HEK293 (cell line): ENCODE data around the gene ZFAND6.

Experiments
- CTCF ChIA-PET: fragments of 350-600 bp; formaldehyde crosslinking; extraction: SDS; loops from one replicate; lab custom pipeline; 2021; ENCODE audit warnings: antibody characterized with exemption; lab: Yijun Ruan, JAX
- POLR2A ChIA-PET: fragments of 300-600 bp; formaldehyde crosslinking; extraction: SDS; loops from one replicate; lab custom pipeline; 2020; ENCODE audit warnings: antibody characterized with exemption, inconsistent platforms; lab: Yijun Ruan, JAX
- H3K27ac ChIP-seq: fragments of 200-500 bp; sonication (Bioruptor generic); 2 replicates; pipeline ENCODE4 v1.5.1; 2014; ENCODE audit warnings: low read depth, low read length, control low read depth, inconsistent platforms; ENCODE audit errors: extremely low read depth
- H3K36me3 ChIP-seq, 2 experiments: fragments of 200-500 bp in 1 of 2; sonication (Bioruptor generic) in 1 of 2; 1 replicate in 1 of 2; 2 replicates in 1 of 2; pipeline ENCODE4 v1.5.1; 2014 to 2017; ENCODE audit warnings: inconsistent platforms in 2 of 2, low read length in 2 of 2; ENCODE audit not compliant: control insufficient read depth in 2 of 2, insufficient read depth in 1 of 2
- H3K4me1 ChIP-seq: fragments of 200-500 bp; sonication (Bioruptor generic); 2 replicates; pipeline ENCODE4 v1.5.1; 2014; ENCODE audit warnings: mild to moderate bottlenecking, low read length, inconsistent platforms; ENCODE audit not compliant: control insufficient read depth, insufficient read depth
- H3K4me3 ChIP-seq: 2 replicates; pipeline ENCODE4 v1.5.1; 2011; ENCODE audit warnings: low read depth, mild to moderate bottlenecking, control low read depth, low read length, moderate library complexity
- H3K9me3 ChIP-seq: fragments of 200-500 bp; sonication (Bioruptor generic); 2 replicates; pipeline ENCODE4 v1.5.1; 2014; ENCODE audit warnings: low read depth, low read length, inconsistent platforms; ENCODE audit not compliant: control insufficient read depth, insufficient read depth
- MZF1 ChIP-seq: fragments of 450-650 bp; formaldehyde crosslinking; IDR thresholded peaks from 2 replicates; pipeline ENCODE4 v1.5.1; 2017; ENCODE audit warnings: missing biosample characterization, missing genetic modification characterization, borderline replicate concordance
- ZBTB49 ChIP-seq: fragments of 450-650 bp; formaldehyde crosslinking; IDR thresholded peaks from 2 replicates; pipeline ENCODE4 v1.5.1; 2016; ENCODE audit warnings: missing biosample characterization, missing genetic modification characterization, low read depth
- ZBTB6 ChIP-seq: fragments of 450-650 bp; formaldehyde crosslinking; IDR thresholded peaks from 2 replicates; pipeline ENCODE4 v1.5.1; 2017; ENCODE audit warnings: missing biosample characterization, missing genetic modification characterization
- ZFP3 ChIP-seq: fragments of 450-650 bp; formaldehyde crosslinking; IDR thresholded peaks from 2 replicates; pipeline ENCODE4 v1.5.1; 2016; ENCODE audit warnings: low read depth, missing biosample characterization, missing genetic modification characterization
- ZNF148 ChIP-seq: fragments of 450-650 bp; formaldehyde crosslinking; IDR thresholded peaks from 2 replicates; pipeline ENCODE4 v1.5.0; 2017; ENCODE audit warnings: missing biosample characterization, missing genetic modification characterization, borderline replicate concordance
- ZNF449 ChIP-seq: fragments of 450-650 bp; formaldehyde crosslinking; IDR thresholded peaks from 2 replicates; pipeline ENCODE4 v1.5.1; 2017; ENCODE audit warnings: missing biosample characterization, mild to moderate bottlenecking, missing genetic modification characterization, moderate library complexity
- ZNF548 ChIP-seq: fragments of 450-650 bp; formaldehyde crosslinking; IDR thresholded peaks from 2 replicates; pipeline ENCODE4 v1.5.1; 2016; ENCODE audit warnings: missing biosample characterization, missing genetic modification characterization
- ZNF558 ChIP-seq: fragments of 450-650 bp; formaldehyde crosslinking; IDR thresholded peaks from 2 replicates; pipeline ENCODE4 v1.5.1; 2016; ENCODE audit warnings: missing biosample characterization, missing genetic modification characterization
- ZNF560 ChIP-seq: fragments of 450-650 bp; formaldehyde crosslinking; IDR thresholded peaks from 2 replicates; pipeline ENCODE4 v1.5.1; 2017; ENCODE audit warnings: missing biosample characterization, missing genetic modification characterization, borderline replicate concordance
- ZNF596 ChIP-seq: fragments of 450-650 bp; IDR thresholded peaks from 2 replicates; pipeline ENCODE4 v1.5.0; 2018; ENCODE audit warnings: missing biosample characterization, mild to moderate bottlenecking, missing genetic modification characterization, moderate library complexity
- ZNF701 ChIP-seq: fragments of 450-650 bp; formaldehyde crosslinking; IDR thresholded peaks from 2 replicates; pipeline ENCODE4 v1.5.1; 2016; ENCODE audit warnings: missing biosample characterization, missing genetic modification characterization
- ZNF791 ChIP-seq: fragments of 450-650 bp; formaldehyde crosslinking; IDR thresholded peaks from 2 replicates; pipeline ENCODE4 v1.5.1; 2016; ENCODE audit warnings: missing biosample characterization, missing genetic modification characterization

Gene ZFAND6

GRCh38 chr15:80172401-80172800 lies 112.9 kb downstream of the ZFAND6 start:
- POLR2A ChIA-PET, result no interaction called here

More at GRCh38 chr15:80172401-80172800, 112.9 kb downstream of the ZFAND6 start:
- Histone ChIP-seq H3K27ac (no peak overlapping the region), H3K9me3 (no peaks in the 10 kb centered on the region), H3K4me3 (no peak overlapping the region), H3K36me3 (peaks cover 0 to 36% of the 10 kb centered on the region in 2 experiments; a peak in 2 of 3 replicates), H3K4me1 (no peaks in the 10 kb centered on the region)
- TF ChIP-seq ZNF791 (no peak), ZNF449 (no peak), ZNF548 (tag by site-specific recombination) (no peak), ZNF148 (tag by site-specific recombination) (no peak), ZBTB49 (tag by site-specific recombination) (no peak), ZNF596 (no peak), ZNF560 (tag by site-specific recombination) (no peak), ZBTB6 (tag by site-specific recombination) (no peak), ZFP3 (no peak), ZNF558 (no peak), MZF1 (no peak), ZNF701 (tag by site-specific recombination) (no peak)
- CTCF ChIA-PET, result interaction anchor here (0.6 to 2.0 kb wide), 18 partner anchors 9 to 847 kb away, joined by 3 to 7 read pairs (median 4); partner anchors contain the start of gene ZFAND6
